Nephron progenitor cell (in vitro differentiated cells): ENCODE data around the gene TRIP11.

Source experiments
- DNase-seq: peaks from one replicate; pipeline ENCODE4 v3.0.0; 2021
- H3K27ac Mint-ChIP-seq: 2 replicates; pipeline ENCODE4 v1.8.0; 2021; ENCODE audit warnings: mild to moderate bottlenecking, moderate library complexity, mixed read lengths
- H3K27me3 Mint-ChIP-seq: 2 replicates; pipeline ENCODE4 v1.8.0; 2021; ENCODE audit warnings: mild to moderate bottlenecking, low read depth, mixed read lengths; ENCODE audit not compliant: poor library complexity
- H3K36me3 Mint-ChIP-seq: 2 replicates; pipeline ENCODE4 v1.8.0; 2021; ENCODE audit warnings: low read depth, mixed read lengths
- H3K4me1 Mint-ChIP-seq: 2 replicates; pipeline ENCODE4 v1.8.0; 2021; ENCODE audit warnings: mixed read lengths
- H3K4me3 Mint-ChIP-seq: 2 replicates; pipeline ENCODE4 v1.8.0; 2021; ENCODE audit warnings: mild to moderate bottlenecking, moderate library complexity, mixed read lengths
- H3K9me3 Mint-ChIP-seq: 2 replicates; pipeline ENCODE4 v1.8.0; 2021; ENCODE audit warnings: mild to moderate bottlenecking, moderate library complexity, mixed read lengths
- CTCF ChIP-seq: fragments of 200-600 bp; sonication (generic); IDR thresholded peaks from 2 replicates; pipeline ENCODE4 v1.5.0; 2021; ENCODE audit warnings: antibody characterized with exemption

The TRIP11 gene

GRCh38 chr14:91985008-91985407 lies 54.9 kb downstream of the TRIP11 start:
- Mint-ChIP-seq H3K4me3 (no peak overlapping the region), H3K27me3 (no peaks in the 10 kb centered on the region), H3K27ac (peak overlapping the region; percentile 12), H3K9me3 (no peaks in the 10 kb centered on the region), H3K4me1 (no peaks in the 10 kb centered on the region), H3K36me3 (peaks cover 89% of the 10 kb centered on the region)
- no peak for DNase-seq
- no peak for TF ChIP-seq CTCF

DNA sequence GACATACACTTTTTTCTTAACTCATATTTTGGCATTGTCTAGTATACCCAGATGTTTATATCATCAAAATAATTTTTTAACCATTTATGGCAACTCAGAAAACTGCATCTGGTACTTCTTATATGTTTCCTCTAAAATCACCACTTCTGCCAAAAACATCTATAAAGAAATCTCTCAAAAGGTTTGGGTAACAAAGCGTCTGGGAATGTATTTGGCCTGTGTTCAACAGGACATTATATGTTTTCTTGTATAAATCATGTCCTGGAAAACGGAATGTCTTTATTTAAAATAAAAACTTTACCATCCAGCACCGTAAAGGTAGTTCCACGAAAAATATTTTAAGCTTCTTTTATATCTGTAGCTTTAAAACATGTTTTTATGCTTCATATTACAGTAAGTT lies 56.3 kb downstream of the TRIP11 start:
- Mint-ChIP-seq H3K4me3 (no peak overlapping the region), H3K36me3 (peaks cover 90% of the 10 kb centered on the region), H3K27ac (no peak overlapping the region), H3K27me3 (no peaks in the 10 kb centered on the region), H3K9me3 (no peaks in the 10 kb centered on the region), H3K4me1 (no peaks in the 10 kb centered on the region)
- no peak for DNase-seq
- no peak for TF ChIP-seq CTCF

DNA sequence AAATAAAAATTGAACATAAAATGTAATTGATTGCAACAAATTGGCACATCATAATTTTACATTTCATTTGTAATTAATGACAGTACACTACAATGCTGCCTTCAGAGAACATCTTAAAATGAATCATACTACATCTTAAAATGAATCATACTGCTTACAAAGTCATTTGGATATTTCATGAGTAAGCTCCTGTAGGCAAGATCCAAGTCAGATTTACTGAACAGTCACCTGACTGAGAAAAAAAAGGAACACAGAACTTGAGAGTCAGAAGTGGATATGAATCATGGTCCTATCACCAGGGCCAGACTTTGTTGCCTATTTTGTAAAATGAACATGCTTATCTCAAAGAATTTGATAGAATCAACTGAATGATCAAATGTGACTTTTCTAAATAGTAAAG lies 59.7 kb downstream of the TRIP11 start:
- H3K27me3 Mint-ChIP-seq: no peaks in the 10 kb centered on the region
- H3K4me1 Mint-ChIP-seq: no peaks in the 10 kb centered on the region
- no peak overlapping the region for H3K27ac Mint-ChIP-seq
- H3K9me3 Mint-ChIP-seq: no peaks in the 10 kb centered on the region
- TF ChIP-seq CTCF: no peak
- DNase-seq: no peak
- peaks cover 85% of the 10 kb centered on the region for H3K36me3 Mint-ChIP-seq
- H3K4me3 Mint-ChIP-seq: no peak overlapping the region

DNA sequence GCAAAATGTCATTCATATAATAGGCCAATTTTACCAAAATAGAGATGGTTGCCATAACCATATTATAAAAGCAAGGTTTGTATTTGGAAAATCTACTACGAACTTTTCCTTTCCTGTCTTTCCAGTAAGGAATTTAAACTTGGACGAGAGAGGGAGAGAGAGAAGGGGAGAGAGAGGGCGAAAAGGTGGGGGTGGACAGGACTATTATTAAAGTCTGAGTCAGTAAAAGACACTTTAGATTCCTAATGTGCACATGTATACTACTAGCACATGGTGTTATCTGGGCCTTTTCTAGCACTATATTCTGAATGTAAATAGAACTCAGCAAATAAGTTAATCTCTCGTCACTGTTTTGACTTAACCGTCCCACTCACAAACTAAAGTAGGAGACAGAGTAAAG lies 62.0 kb downstream of the TRIP11 start:
- Mint-ChIP-seq H3K27me3 (no peaks in the 10 kb centered on the region), H3K4me3 (no peak overlapping the region), H3K9me3 (no peaks in the 10 kb centered on the region), H3K4me1 (no peaks in the 10 kb centered on the region), H3K27ac (no peak overlapping the region), H3K36me3 (peaks cover 83% of the 10 kb centered on the region)
- no peak for TF ChIP-seq CTCF
- DNase-seq: no peak

DNA sequence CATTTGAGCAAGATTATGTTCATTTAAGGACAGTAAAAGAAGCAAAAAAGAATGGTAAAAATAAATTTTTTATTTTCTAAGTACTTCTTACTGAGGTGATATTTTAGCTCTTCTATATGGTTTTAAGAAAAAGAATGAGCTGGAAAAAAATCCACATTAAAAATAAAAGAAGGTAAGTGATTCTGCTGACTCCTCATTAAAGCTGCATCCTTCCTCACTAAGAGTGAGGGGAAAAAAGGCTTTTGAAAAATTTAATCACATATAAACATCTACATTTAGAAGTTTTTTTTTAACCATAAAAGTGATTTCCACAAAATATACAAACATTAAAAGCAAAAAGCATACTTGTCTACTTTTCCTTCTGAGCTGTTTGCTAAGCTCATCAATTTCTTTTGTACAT lies 64.1 kb downstream of the TRIP11 start:
- no peaks in the 10 kb centered on the region for H3K4me1 Mint-ChIP-seq
- no peak overlapping the region for H3K4me3 Mint-ChIP-seq
- H3K27me3 Mint-ChIP-seq: no peaks in the 10 kb centered on the region
- H3K36me3 Mint-ChIP-seq: peaks cover 74% of the 10 kb centered on the region
- no peak for TF ChIP-seq CTCF
- H3K27ac Mint-ChIP-seq: no peak overlapping the region
- no peak for DNase-seq
- no peaks in the 10 kb centered on the region for H3K9me3 Mint-ChIP-seq

DNA sequence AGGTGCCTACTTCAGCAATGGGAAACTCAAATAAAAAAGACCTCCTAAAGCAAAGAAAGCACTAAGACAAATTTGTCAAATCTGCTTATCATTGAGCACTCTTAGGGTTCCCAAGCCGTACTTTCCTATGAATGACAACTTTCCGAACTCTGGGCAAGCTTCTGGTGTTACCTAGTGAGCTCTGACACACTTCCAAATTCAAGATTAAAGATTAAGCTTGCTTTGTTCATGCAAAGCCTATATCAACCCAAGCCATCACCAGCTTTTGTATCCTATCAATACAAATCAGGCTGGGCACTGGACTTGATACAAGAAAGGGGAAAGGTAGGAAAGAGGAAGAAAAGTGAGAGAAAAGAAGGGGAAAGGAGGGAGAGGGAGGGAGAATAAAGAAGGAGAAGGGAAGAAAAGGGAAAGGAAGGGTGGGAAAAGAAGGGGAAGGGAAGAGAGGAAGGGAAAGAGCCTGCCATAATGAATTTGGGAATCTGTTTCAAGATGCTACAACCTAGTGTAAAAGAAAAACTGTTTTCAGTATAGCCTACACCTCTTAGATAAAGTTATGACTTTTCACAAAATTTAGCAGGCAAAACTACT lies 68.6 kb downstream of the TRIP11 start:
- Mint-ChIP-seq H3K27me3 (no peaks in the 10 kb centered on the region), H3K9me3 (no peaks in the 10 kb centered on the region), H3K27ac (no peak overlapping the region), H3K4me1 (no peaks in the 10 kb centered on the region), H3K36me3 (peaks cover 59% of the 10 kb centered on the region), H3K4me3 (no peak overlapping the region)
- TF ChIP-seq CTCF: no peak
- no peak for DNase-seq
